ENCODE results near the gene PLXNA4. TPM values are rescaled to one million over a fixed set of nuclear protein-coding genes. Genes with fewer than 3 reads are reported as not detected.

PLXNA4 gene
- total RNA-seq, 1 experiment from 2014 or later: 0.10 TPM

DNA sequence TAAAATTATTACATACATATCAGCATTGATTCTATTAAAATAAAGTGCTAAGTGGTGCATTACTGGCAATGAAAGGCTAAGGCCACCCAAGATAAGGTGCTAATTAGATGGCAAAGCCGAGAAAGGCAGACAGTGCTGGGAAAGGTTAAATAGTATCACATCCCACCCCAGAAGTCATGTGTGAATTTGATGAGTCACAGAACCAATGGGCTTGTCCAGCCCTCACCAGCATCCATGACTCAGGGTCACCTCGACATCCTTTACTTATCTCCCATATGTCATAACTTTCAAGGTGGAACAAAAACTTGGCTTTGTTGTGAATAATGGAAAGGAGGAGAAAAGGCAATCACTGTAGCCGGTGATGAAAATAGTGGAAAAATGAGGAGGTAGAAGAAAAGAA is 459.1 kb downstream of the PLXNA4 start:
- Histone ChIP-seq H3K4me3 (ENCODE audit: low read depth in 2 of 2, low read length in 2 of 2) (no peak overlapping the region), H3K4me1 (ENCODE audit: control insufficient read depth, insufficient read depth, low read length) (no peaks in the 10 kb centered on the region), H3K27ac (ENCODE audit: low read length) (no peak overlapping the region), H3K9me3 (ENCODE audit: control insufficient read depth, insufficient read depth, low read depth, low read length) (no peaks in the 10 kb centered on the region), H3K36me3 (ENCODE audit: control insufficient read depth, insufficient read depth, low read length) (no peaks in the 10 kb centered on the region), H3K27me3 (ENCODE audit: control insufficient read depth, insufficient read depth, low read length) (no peaks in the 10 kb centered on the region)
- DNase-seq (ENCODE audit: low read depth, low spot score) (no peak), ATAC-seq (no peak)
- CTCF ChIA-PET: no interaction called here
- POLR2A ChIA-PET: no interaction called here
- in situ Hi-C loops (cut with HindIII; ENCODE audit: low pct_unique_long_range_greater_than_20kb, low sequenced_read_pairs) (no loop called here), intact Hi-C loops (cut with micrococcal nuclease; ENCODE audit: unreplicated experiment) (no loop called here)
- no TSS peak for BruUV-seq (replicated peaks)
- no peak for TF ChIP-seq TCF7L2 (IDR thresholded peaks at IDR 0.05; ENCODE audit: low read depth, low read length)
- TF ChIP-seq CTCF (IDR thresholded peaks at IDR 0.05): no peak
- no peak for TF ChIP-seq POLR2AphosphoS5 (IDR thresholded peaks at IDR 0.05; ENCODE audit: low read depth, low read length)
- TF ChIP-seq SIN3A (IDR thresholded peaks at IDR 0.05; ENCODE audit: borderline replicate concordance, insufficient read depth, low read depth, low read length): no peak
- no peak for TF ChIP-seq REST (IDR thresholded peaks at IDR 0.05; ENCODE audit: insufficient read depth in 1 of 2, low read depth in 2 of 2, low read length in 1 of 2)

DNA sequence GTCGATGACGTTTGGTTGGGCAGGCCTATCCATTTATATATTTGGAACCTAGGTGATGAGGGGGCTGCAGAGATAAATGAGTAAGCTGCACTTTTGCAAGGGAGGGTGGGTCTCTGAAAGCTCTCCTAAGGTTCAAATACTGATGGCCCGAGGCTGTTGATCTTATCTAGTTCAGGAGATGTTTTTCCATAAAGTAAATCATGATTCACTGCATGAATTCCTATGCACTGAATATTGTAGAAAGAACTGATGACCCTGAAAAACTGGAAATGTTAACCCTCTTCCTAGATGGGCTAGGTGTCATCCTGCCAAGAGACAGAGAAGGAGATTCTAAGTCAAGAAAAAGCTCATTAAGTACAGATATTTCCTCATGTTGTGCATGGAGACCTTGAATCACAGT is 459.9 kb downstream of the PLXNA4 start:
- ATAC-seq: no peak
- Histone ChIP-seq H3K9me3 (ENCODE audit: control insufficient read depth, insufficient read depth, low read depth, low read length) (no peaks in the 10 kb centered on the region), H3K27ac (ENCODE audit: low read length) (no peak overlapping the region), H3K4me1 (ENCODE audit: control insufficient read depth, insufficient read depth, low read length) (no peaks in the 10 kb centered on the region), H3K36me3 (ENCODE audit: control insufficient read depth, insufficient read depth, low read length) (no peaks in the 10 kb centered on the region), H3K27me3 (ENCODE audit: control insufficient read depth, insufficient read depth, low read length) (no peaks in the 10 kb centered on the region), H3K4me3 (ENCODE audit: low read depth in 2 of 2, low read length in 2 of 2) (no peak overlapping the region)
- TF ChIP-seq CTCF (IDR thresholded peaks at IDR 0.05) (no peak), SIN3A (IDR thresholded peaks at IDR 0.05; ENCODE audit: borderline replicate concordance, insufficient read depth, low read depth, low read length) (no peak), TCF7L2 (IDR thresholded peaks at IDR 0.05; ENCODE audit: low read depth, low read length) (no peak), POLR2AphosphoS5 (IDR thresholded peaks at IDR 0.05; ENCODE audit: low read depth, low read length) (no peak), REST (IDR thresholded peaks at IDR 0.05; ENCODE audit: insufficient read depth in 1 of 2, low read depth in 2 of 2, low read length in 1 of 2) (no peak)
- in situ Hi-C loops (cut with HindIII; ENCODE audit: low pct_unique_long_range_greater_than_20kb, low sequenced_read_pairs) (no loop called here), intact Hi-C loops (cut with micrococcal nuclease; ENCODE audit: unreplicated experiment) (no loop called here)
- no TSS peak for BruUV-seq (replicated peaks)
- DNase-seq (ENCODE audit: low read depth, low spot score): no peak
- POLR2A ChIA-PET: no interaction called here
- CTCF ChIA-PET: no interaction called here

All from Panc1 (cell line).